ENCODE data around the gene FLAD1. TPM values are rescaled to one million over a fixed set of nuclear protein-coding genes. Genes with fewer than 3 reads are reported as not detected.

The FLAD1 gene
- total and polyA plus RNA-seq, 2 of the 8 experiments (the other 6 are each of a cell fraction or from before 2014, with no cell fraction given): 104 to 143 TPM

GRCh38 chr1:154998201-154998780 lies 15.1 kb downstream of the FLAD1 start:
- no peak overlapping the region for H2BK120ac ChIP-seq (replicated peaks; ENCODE audit: low read depth, low read length)
- H3K27me3 ChIP-seq (replicated peaks in 1 of 4; ENCODE audit: control insufficient read depth in 3 of 4, extremely low read depth in 1 of 4, insufficient read depth in 3 of 4, low read length in 3 of 4): no peaks in the 10 kb centered on the region
- H3K18ac ChIP-seq (ENCODE audit: extremely low read depth, low read length): no peak overlapping the region
- no peak overlapping the region for H4K91ac ChIP-seq (replicated peaks; ENCODE audit: insufficient read length, low read length)
- H2AK5ac ChIP-seq (ENCODE audit: low read depth, low read length): no peak overlapping the region
- H4K5ac ChIP-seq (ENCODE audit: insufficient read length, low read depth, low read length): no peak overlapping the region
- no peak overlapping the region for H2BK5ac ChIP-seq (ENCODE audit: low read depth, low read length)
- H3K14ac ChIP-seq (ENCODE audit: insufficient read length): no peak overlapping the region
- FAIRE-seq: no peak
- no peak overlapping the region for H2AFZ ChIP-seq (ENCODE audit: low read length)
- no peaks in the 10 kb centered on the region for H3K36me3 ChIP-seq (ENCODE audit: control insufficient read depth in 2 of 4, insufficient read depth in 4 of 4, low read length in 3 of 4)
- H3K4me3 ChIP-seq (ENCODE audit: extremely low read depth in 1 of 4, insufficient read depth in 2 of 4, low read depth in 3 of 4, low read length in 4 of 4): peak overlapping the region in 1 of 4 experiments; percentile 68; a peak in 1 of 8 replicates
- DNase-seq (ENCODE audit: low read depth in 1 of 2, low spot score in 2 of 2): no peak
- H3K23ac ChIP-seq (ENCODE audit: insufficient read length): no peak overlapping the region
- H3K79me1 ChIP-seq (ENCODE audit: low read depth, low read length): no peaks in the 10 kb centered on the region
- no peak for TF ChIP-seq NRF1 (IDR thresholded peaks at IDR 0.05; ENCODE audit: low read depth, low read length)
- peak in 2 of 3 experiments; percentile 32 to 44; a peak in 3 of 4 replicates for TF ChIP-seq CTCF (IDR thresholded peaks at IDR 0.05; ENCODE audit: control extremely low read depth in 1 of 3, insufficient read depth in 1 of 3, low read depth in 1 of 3, low read length in 3 of 3)
- TF ChIP-seq RAD21 (IDR thresholded peaks at IDR 0.05 in 1 of 2, conservative IDR thresholded peaks at IDR 0.05 in 1 of 2; ENCODE audit: low read depth in 2 of 2, low read length in 2 of 2): peak; percentile 19 to 37; a peak in 3 of 4 replicates
- WGBS, 2 experiments (ENCODE audit: extremely low coverage in 1 of 2, insufficient coverage in 1 of 2, insufficient read length in 1 of 2, insufficient replicate concordance in 2 of 2, low coverage in 1 of 2, low lambda C conversion rate in 2 of 2, missing lambda C conversion rate in 1 of 2): 92% methylated on average over 12 of the region's 16 CpGs; no CpG with 5 or more reads in 1 of the 2 experiments
- ChIA-PET CTCF (ENCODE audit: partially characterized antibody) (interaction anchor here (0.7 to 14.0 kb wide), 15 partner anchors 16 to 113 kb away, joined by 3 to 334 read pairs (median 10); partner anchors contain the start of genes ADAM15, CKS1B, EFNA4 and FLAD1), POLR2A (ENCODE audit: partially characterized antibody) (interaction anchor here (0.7 to 42.8 kb wide), 4 partner anchors 9 to 204 kb away, joined by 3 to 702 read pairs (median 334); partner anchors contain the start of genes CKS1B, FLAD1, PBXIP1 and PYGO2)
- H2BK20ac ChIP-seq (ENCODE audit: low read length): no peak overlapping the region
- H3K23me2 ChIP-seq (ENCODE audit: low read depth, low read length): peaks cover 15% of the 10 kb centered on the region; the same call in 1 of the 2 replicates
- H3K79me2 ChIP-seq (ENCODE audit: control insufficient read depth in 1 of 2, insufficient read depth in 2 of 2, low read length in 2 of 2): peaks cover 0 to 6% of the 10 kb centered on the region in 2 experiments; a peak in 2 of 4 replicates
- no peaks in the 10 kb centered on the region for H4K20me1 ChIP-seq (replicated peaks in 1 of 2; ENCODE audit: control insufficient read depth in 1 of 2, insufficient read depth in 2 of 2, low read length in 2 of 2)
- H3K4me2 ChIP-seq (ENCODE audit: insufficient read depth in 1 of 2, low read depth in 2 of 2, low read length in 2 of 2): peak overlapping the region in 1 of 2 experiments; percentile 79; a peak in 1 of 4 replicates
- H3K56ac ChIP-seq (replicated peaks; ENCODE audit: insufficient read length, low read depth, low read length): no peak overlapping the region
- no peak overlapping the region for H3K9ac ChIP-seq (replicated peaks in 1 of 4; ENCODE audit: extremely low read depth in 1 of 4, low read depth in 3 of 4, low read length in 3 of 4)
- no peak overlapping the region for H3K27ac ChIP-seq (ENCODE audit: low read depth, low read length)
- H3K4me1 ChIP-seq (replicated peaks in 1 of 4; ENCODE audit: control insufficient read depth in 3 of 4, insufficient read depth in 4 of 4, low read length in 3 of 4): peaks cover 0 to 6% (median under 1%) of the 10 kb centered on the region in 4 experiments; a peak in 3 of 7 replicates
- peak overlapping the region; percentile 84; the same call in 1 of the 2 replicates for H2BK12ac ChIP-seq (ENCODE audit: low read depth, low read length)
- H3K9me3 ChIP-seq (ENCODE audit: insufficient read depth in 2 of 2, low read depth in 1 of 2, low read length in 1 of 2): no peaks in the 10 kb centered on the region
- no peak overlapping the region for H2BK15ac ChIP-seq (ENCODE audit: low read length)
- no peak overlapping the region for H3K4ac ChIP-seq (replicated peaks; ENCODE audit: insufficient read length, low read depth, low read length)
- no peak overlapping the region for H4K8ac ChIP-seq (ENCODE audit: extremely low read depth, insufficient read depth, low read length)

Data from H1 (cell line).